Upper lobe of left lung (tissue), 4 donors: ENCODE results near the gene RASA1.

Experiments used
- CTCF ChIP-seq, 6 experiments: fragments of 450-650 bp in 4 of 6; fragments of 200-600 bp in 2 of 6; sonication (generic) in 2 of 6; IDR thresholded peaks; one replicate each; pipeline ENCODE4 v1.5.1; 2016 to 2019; ENCODE audit warnings: antibody characterized with exemption in 6 of 6
- EP300 ChIP-seq, 4 donors: sonication (generic); formaldehyde crosslinking; IDR thresholded peaks; one replicate each; pipeline ENCODE4 v1.5.1; 2017; ENCODE audit warnings: antibody characterized with exemption in 4 of 4, control low read depth in 2 of 4
- POLR2A ChIP-seq, 4 donors: fragments of 450-650 bp; IDR thresholded peaks; one replicate each; pipeline ENCODE4 v1.5.1; 2016 to 2017; ENCODE audit warnings: antibody characterized with exemption in 4 of 4, mild to moderate bottlenecking in 2 of 4
- POLR2AphosphoS5 ChIP-seq, 2 donors: sonication (generic); formaldehyde crosslinking; IDR thresholded peaks; one replicate each; pipeline ENCODE4 v1.5.1; 2017; ENCODE audit warnings: antibody characterized with exemption in 2 of 2

DNA sequence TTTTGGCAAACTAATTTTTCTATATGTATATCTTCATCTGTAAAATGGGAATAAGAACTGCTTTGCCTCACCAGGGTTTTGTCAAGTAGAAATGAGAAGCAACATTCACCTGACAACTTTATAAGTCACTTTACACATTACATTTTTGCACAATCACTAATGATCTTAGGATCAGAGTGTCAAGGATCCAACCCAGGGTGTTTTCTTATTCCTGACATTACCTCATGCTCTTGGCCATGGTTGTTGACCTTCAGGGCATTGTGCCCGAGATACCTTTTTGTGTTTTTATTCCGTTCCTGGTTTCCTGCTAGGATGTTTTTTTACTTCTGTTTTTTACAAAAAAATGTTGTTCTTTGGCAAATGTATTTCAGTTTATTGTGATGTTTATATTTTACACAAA is 22.2 kb upstream of the RASA1 start:
- TF ChIP-seq CTCF (IDR thresholded peaks at IDR 0.05) (no peak), POLR2A (IDR thresholded peaks at IDR 0.05) (no peak), POLR2AphosphoS5 (IDR thresholded peaks at IDR 0.05) (no peak), EP300 (IDR thresholded peaks at IDR 0.05) (no peak)
